Measurements from ENCODE around the gene DOK1. TPM values are rescaled to one million over a fixed set of nuclear protein-coding genes. Genes with fewer than 3 reads are reported as not detected.

The DOK1 gene
- total RNA-seq = 10 to 100 TPM; 14.5 to 38.0 (median 26.3) TPM

DNA sequence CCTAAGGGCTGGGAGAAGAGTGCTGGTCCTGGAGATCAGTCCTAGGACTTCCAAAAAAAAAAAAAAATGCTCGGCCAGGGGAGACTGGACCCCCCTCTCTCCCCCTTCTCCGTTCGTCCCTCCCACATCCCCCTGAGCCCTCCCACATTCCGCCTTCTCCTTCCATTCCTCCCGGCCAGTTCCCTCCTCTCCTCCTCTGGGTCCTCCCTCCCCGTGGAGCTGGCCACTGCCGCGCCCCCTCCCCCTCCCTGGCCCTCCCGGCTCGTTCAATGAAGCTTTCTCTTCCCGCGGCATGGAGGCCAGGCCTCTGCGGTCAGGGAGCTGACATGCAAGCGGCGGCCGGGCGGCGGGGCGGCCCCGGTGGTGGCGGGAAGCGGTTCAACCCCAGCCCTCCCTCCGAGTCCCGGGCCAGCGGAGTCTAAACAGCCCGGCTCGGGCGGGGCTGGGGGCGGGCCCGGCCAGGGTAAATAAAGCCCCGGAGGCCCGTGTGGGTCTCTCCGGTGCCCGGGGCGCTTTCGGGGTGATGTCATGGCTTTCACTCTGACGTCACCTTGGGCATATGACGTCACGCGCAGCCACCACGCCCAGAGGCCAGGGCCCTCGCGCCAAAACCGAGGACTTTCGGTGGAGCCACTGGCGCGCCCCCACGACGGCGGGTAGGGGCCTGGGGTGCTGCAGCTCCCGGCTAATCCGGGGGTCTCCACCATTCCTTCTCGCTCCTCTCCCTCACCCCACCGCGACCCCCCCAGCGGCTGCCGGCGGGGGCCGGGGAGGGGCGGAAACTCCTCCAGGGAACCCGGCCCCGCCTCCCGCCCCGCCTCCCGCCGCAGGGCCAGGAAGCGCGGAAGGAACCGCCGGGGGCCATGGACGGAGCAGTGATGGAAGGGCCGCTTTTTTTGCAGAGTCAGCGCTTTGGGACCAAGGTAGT, at the start of gene DOK1, which contains the start of gene LOXL3:
Gene DOK1, plus strand, starts transcription at position 829 of the 928 bp plus-strand sequence. Its CDS starts 35 bp downstream, at position 864.
Gene LOXL3, minus strand, starts transcription at position 51 of the 928 bp plus-strand sequence. CDS start 1,308 bp downstream, outside the sequence.
- Histone ChIP-seq H3K27me3 (no peaks in the 10 kb centered on the region), H3K9me3 (no peaks in the 10 kb centered on the region), H3K27ac (peak within 1 kb of the TSS; percentile 72 to 87 (median 82)), H3K36me3 (peaks cover 0 to 7% (median 0%) of the 10 kb centered on the region in 3 donors), H3K4me1 (peaks cover 0 to 24% (median 9%) of the 10 kb centered on the region in 4 donors), H3K4me3 (peak within 1 kb of the TSS; percentile 75 to 92 (median 84))
- no peak for TF ChIP-seq POLR2A (IDR thresholded peaks at IDR 0.05)
- TF ChIP-seq, protein P1, sequence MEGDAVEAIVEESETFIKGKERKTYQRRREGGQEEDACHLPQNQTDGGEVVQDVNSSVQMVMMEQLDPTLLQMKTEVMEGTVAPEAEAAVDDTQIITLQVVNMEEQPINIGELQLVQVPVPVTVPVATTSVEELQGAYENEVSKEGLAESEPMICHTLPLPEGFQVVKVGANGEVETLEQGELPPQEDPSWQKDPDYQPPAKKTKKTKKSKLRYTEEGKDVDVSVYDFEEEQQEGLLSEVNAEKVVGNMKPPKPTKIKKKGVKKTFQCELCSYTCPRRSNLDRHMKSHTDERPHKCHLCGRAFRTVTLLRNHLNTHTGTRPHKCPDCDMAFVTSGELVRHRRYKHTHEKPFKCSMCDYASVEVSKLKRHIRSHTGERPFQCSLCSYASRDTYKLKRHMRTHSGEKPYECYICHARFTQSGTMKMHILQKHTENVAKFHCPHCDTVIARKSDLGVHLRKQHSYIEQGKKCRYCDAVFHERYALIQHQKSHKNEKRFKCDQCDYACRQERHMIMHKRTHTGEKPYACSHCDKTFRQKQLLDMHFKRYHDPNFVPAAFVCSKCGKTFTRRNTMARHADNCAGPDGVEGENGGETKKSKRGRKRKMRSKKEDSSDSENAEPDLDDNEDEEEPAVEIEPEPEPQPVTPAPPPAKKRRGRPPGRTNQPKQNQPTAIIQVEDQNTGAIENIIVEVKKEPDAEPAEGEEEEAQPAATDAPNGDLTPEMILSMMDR (IDR thresholded peaks at IDR 0.05) = no peak
- DNase-seq = peak; percentile 91 to 96 (median 91)

DNA sequence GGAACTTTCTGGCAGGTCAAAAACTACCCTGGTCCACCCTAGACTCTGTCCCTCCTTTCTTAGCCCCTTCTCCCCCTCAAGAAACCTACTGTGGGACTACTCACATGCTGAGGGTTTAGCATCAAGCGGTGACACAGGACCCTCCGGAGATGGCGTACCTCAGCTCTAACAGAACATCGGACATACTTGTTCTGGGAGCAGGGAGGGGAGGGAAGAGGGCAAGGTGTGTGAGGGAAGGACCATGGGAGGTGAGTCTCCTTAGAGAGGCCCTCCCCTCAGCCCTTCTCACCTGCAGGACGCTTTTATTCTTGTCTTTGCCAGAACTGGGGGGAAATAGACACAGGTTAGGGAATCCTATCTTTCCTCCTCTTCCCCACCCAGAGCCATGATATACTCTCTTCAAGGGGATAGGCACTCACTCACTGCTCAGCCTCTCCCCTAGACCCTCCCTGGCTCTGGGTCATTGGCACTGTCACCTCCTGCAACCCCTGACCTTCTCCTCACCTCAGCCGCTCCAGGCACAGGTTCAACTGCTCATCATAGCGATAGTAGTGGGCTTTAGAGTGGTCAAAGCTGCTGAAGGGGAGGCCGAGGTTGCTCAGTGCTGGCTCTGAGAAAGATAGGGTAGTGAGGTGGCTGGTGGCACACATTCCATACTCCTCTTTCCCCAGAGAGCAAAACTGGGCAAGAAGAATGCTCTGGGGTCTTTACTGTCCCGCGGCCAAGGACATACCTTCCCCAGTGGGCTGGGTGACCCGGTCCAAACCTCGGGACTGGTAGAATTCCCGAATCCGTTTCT, 48.9 kb upstream of the DOK1 start:
- peak in 1 of 3 donors; percentile 23 for DNase-seq
- Histone ChIP-seq H3K9me3 (no peaks in the 10 kb centered on the region), H3K27ac (no peak overlapping the region), H3K4me3 (peak overlapping the region in 2 of 4 donors; percentile 20 to 73), H3K27me3 (no peaks in the 10 kb centered on the region), H3K4me1 (peaks cover 0 to 59% (median 12%) of the 10 kb centered on the region in 4 donors), H3K36me3 (peaks cover 0 to 13% (median 0%) of the 10 kb centered on the region in 3 donors)
- no peak for TF ChIP-seq POLR2A (IDR thresholded peaks at IDR 0.05)
- TF ChIP-seq, protein P1 (IDR thresholded peaks at IDR 0.05) = no peak

DNA sequence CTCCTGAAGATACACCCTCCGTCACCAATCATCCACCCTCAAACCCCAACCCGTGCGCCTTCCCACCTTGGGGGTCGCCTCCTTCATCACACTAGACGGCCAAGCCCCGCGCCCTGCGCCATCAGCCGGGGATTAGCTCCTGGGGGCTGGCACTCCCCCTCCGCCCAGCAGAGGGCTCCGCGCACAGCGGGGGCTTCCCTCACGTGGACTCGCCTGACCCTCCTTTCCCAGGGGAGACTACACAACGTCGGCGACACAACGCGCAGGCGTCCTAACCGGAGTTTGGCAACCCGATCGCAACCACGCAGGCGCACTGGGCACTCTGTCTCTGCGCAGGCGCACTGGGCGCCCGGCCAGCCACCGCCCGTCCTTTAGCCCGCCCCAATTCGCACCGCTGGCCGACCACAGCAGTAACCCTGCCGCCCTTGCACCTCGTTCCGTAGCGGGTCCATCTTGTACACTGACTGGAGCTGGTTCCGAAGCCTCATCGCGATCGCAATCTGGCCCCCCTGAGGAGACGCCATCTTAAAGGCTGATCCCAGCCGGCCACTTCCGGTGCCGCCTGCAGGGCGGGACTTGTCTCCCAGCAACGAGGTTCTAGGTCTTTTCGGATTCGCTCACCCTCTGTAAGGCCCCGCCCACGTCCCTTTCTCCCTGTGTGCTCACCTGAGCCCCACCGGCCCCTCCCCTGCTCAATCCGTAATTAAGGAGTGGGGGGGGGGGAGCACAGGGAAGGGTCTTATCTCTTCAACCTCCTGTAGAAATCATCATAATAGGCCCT, 47.2 kb upstream of the DOK1 start, which contains the start of gene PCGF1:
Gene PCGF1, minus strand, starts transcription at position 551 of the 781 bp plus-strand sequence. Its CDS starts 27 bp downstream, at position 524.
- peaks cover 0 to 10% of the 10 kb centered on the region in 2 donors for H3K27me3 ChIP-seq

DNA sequence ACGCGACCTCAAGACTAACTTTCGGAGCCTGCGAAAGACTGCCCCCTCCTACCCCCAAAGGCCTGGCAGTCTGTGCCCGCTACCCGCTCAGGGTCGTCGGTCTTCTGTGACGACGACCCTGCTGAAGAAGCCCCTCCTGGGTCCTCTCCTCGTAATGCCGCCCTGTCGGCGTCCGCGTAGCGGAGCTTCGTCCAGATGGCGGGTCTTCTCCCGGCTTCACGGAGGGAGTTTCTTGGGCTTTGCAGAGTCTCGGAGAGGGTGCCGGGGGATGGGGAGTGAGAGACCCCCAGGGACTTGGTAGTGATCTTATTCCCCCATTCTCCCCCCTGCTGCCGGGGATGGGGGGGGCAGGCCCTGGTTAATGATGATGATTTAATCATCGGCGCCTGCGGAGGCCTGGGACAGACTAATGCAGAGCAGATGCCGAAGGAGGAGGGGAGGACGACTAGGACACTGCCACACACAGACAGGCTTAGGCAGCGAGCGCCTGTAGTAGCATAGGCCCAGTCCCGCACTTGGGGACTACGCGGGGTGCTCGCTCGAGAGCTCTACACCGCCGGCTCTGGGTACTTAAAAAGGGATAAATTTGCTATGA, 46.5 kb upstream of the DOK1 start:
- no peaks in the 10 kb centered on the region for H3K9me3 ChIP-seq
- peaks cover 0 to 46% (median 9%) of the 10 kb centered on the region in 4 donors for H3K4me1 ChIP-seq
- H3K27me3 ChIP-seq = peaks cover 0 to 17% of the 10 kb centered on the region in 2 donors
- H3K36me3 ChIP-seq = peaks cover 0 to 13% (median 0%) of the 10 kb centered on the region in 3 donors
- H3K4me3 ChIP-seq = peak overlapping the region; percentile 57 to 85 (median 71)
- peak overlapping the region; percentile 91 to 99 (median 97) for H3K27ac ChIP-seq
- DNase-seq = peak in 2 of 3 donors; percentile 68 to 70
- TF ChIP-seq POLR2A (IDR thresholded peaks at IDR 0.05) = no peak

More for the DNA sequence above, 47.2 kb upstream of the DOK1 start, which contains the start of gene PCGF1:
- H3K36me3 ChIP-seq = peaks cover 0 to 13% (median 0%) of the 10 kb centered on the region in 3 donors
- peak; percentile 99 to 100 (median 99) for DNase-seq
- H3K9me3 ChIP-seq = no peaks in the 10 kb centered on the region
- peaks cover 0 to 49% (median 12%) of the 10 kb centered on the region in 4 donors for H3K4me1 ChIP-seq
- H3K27ac ChIP-seq = peak within 1 kb of the TSS; percentile 91 to 99 (median 97)
- H3K4me3 ChIP-seq = peak within 1 kb of the TSS; percentile 57 to 85 (median 71)
- TF ChIP-seq, protein P1 (IDR thresholded peaks at IDR 0.05) = peak; percentile 24 to 50 (median 38)
- peak; percentile 36 to 57 for TF ChIP-seq POLR2A (IDR thresholded peaks at IDR 0.05)

DNA sequence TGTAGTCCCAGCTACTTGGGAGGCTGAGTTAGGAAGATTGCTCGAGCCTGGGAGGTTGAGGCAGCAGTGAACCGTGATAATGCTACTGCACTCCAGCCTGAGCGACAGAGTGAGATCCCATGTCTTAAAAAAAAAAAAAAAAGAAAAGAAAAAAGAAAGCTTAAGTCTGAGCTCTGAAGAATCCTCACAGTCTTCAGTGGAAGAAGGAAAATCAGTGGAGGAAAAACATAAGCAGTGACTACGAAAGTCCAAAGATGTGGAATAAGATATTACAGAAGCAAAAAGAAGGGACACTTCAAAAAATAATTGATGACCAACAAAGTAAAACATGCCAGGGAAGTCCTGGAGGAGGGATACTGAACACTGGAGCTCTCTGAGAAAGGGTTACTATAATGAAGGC, 44.2 kb upstream of the DOK1 start:
- Histone ChIP-seq H3K27me3 (peaks cover 0 to 40% of the 10 kb centered on the region in 2 donors), H3K36me3 (peaks cover 0 to 8% (median 0%) of the 10 kb centered on the region in 3 donors), H3K27ac (no peak overlapping the region), H3K4me3 (no peak overlapping the region), H3K9me3 (no peaks in the 10 kb centered on the region), H3K4me1 (peaks cover 0 to 41% (median 18%) of the 10 kb centered on the region in 4 donors)
- no peak for DNase-seq
- TF ChIP-seq POLR2A (IDR thresholded peaks at IDR 0.05) = no peak
- TF ChIP-seq, protein P1 (IDR thresholded peaks at IDR 0.05) = no peak

All from Peyer's patch (tissue), 4 donors.